Head of caudate nucleus (tissue), 42 donors: Measurements from ENCODE around the gene PPP5C.
"Not testable (repeated sequence)": the region's sequence is repeated elsewhere in the genome, so short reads cannot be mapped to it uniquely, and the experiment has no call there.

Experiments
- DNase-seq, 42 donors: peaks; one replicate each; pipeline versions ENCODE4 v3.0.0 to v3.0.0-alpha.2; 2020 to 2021; ENCODE audit warnings: mixed read lengths in 7 of 42
- intact Hi-C: fragments of 100-400 bp; cut with DNase I; formaldehyde crosslinking; loops from one replicate; pipeline ENCODE4 v1.15.0; 2022

Gene PPP5C

DNA sequence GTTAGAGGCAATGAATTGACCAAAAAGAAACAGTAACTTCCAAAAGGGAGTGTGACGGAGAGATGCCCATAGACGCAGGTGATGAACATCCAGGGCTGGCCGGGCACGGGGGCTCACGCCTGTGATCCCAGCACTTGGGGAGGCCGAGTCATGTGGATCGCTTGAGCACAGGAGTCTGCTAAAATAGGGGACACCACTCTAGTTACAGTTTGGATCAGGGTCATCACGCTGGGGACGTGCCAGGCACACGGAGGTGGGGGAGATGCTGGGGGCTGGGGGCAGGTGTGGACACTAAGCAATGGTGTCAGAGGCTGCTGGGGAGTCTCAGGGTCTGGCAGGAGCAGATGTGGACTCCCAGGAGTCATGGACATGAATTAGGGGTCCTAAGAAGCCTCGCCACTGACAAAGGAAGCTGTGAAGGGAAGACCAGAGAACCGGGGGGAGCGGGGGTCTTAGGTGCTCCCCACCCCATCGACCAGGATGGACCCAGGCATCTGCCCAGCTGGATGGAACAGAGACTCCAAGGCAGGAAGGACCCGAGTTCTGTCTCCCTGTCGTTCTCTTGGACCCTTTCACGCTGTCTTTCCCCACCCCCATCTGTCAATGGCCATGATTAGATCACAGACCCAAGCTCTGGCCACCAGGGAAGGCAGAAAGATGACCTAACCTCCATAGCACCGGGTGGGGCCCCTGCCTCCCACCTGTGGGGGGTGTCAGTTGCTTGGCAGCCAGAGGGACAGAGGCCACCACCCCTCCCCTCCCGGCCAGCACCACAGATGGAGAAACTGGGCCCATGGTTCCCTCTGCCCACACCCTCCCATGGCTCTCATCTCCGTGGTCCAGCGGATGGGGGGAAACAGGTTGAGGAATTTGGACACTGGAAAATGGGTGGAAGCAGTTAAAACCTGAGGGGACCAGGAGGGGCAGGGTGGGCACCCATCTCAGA lies 46.8 kb downstream of the PPP5C start:
- intact Hi-C loops, result no loop called here
- DNase-seq, result peak in 1 of 42 donors; percentile 26

DNA sequence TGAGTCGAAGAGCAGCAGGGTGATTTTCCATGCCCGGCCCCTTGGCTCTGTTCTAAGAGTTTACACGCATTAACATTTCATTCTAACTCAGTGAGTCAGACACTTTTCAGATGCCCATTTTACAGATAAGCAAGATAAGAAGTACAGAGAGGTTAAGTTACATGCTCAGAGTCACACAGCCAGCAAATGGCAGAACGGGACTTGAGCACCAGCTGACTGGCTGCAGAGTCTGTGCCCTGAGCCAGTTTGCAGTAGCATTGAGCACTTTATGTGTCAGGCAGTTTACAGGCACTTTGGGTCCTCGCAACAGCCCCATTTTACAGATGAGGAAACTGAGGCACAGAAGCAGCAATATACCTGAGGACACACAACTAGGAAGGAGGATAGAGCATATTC lies 47.5 kb downstream of the PPP5C start:
- DNase-seq, result peak in 1 of 42 donors; percentile 23
- intact Hi-C loops, result no loop called here

DNA sequence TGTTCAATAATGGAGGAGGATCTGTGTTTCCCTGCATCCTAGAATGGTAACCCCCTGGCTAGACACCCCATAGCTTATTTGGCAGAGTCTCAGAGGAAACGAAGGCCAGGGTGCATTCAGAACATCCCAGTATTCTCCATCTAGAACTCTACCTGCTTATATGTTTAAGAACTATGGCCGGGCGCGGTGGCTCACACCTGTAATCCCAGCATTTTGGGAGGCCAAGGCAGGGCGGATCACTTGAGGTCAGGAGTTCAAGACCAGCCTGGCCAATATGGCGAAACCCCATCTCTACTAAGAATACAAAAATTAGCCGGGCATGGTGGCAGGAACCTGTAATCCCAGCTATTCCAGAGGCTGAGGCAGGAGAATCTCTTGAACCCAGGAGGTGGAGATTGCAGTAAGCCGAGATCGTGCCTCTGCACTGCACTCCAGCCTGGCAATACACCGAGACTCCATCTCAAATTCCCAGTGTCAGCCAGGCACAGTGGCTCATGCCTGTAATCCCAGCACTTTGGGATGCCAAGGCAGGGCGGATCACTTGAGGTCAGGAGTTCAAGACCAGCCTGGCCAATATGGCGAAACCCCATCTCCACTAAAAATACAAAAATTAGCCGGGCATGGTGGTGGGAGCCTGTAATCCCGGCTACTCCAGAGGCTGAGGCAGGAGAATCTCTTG lies 51.1 kb downstream of the PPP5C start:
- intact Hi-C loops, result not testable (repeated sequence)
- peak in 1 of 42 donors; percentile 29 for DNase-seq

DNA sequence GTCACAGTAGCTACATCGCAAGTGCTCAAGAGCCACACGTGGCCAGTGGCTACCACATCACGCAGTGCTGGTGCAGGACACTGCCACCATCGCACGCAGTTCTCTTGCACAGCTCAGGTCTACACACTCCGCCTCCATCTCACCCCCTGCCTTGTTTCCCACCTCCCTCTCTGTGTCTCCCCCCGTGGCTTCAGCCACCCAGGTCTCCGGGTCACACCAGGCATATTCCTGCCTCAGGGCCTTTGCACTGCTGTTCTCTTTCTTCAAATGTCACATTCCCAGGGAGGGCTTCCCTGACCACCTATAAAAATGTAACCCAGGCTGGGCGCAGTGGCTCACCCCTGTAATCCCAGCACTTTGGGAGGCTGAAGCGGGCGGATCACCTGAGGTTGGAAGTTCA lies 55.8 kb downstream of the PPP5C start:
- no peak for DNase-seq
- intact Hi-C loops, result no loop called here

DNA sequence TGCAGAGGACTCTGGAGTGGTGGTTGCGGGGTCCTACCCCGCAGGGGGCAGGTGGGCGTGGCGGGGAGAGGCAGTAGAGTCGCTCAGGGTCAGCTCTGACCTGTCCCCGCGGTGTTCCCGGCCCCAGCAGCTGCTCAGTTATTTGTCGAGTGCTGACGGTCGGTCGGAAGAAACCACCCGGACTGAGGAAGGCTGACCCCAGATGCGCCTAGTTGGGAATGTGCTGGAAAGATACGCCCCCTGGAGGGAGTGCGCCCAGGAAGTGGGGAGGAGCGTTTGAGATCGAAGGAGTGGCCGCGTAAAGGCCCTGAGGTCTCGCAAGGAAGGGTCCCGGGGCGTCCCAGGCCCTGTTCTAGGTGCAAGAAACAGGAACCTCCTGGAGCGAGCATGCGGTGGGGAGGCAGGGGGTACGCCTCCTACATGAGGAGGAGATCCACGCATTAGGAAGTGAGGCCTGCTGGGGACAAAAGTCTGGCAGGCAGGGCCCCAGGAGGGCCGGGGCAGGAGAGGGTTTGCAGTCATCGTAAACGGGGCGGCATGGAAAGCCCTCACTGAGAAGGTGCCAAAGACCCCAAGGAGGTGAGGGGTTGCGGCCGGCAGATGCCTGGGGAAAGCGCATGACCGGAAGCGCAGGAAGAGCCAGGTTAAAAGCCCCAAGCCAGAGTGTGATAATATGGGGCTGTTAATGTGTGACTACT lies 57.3 kb downstream of the PPP5C start:
- peak in 18 of 42 donors; percentile 23 to 65 (median 42) for DNase-seq

DNA sequence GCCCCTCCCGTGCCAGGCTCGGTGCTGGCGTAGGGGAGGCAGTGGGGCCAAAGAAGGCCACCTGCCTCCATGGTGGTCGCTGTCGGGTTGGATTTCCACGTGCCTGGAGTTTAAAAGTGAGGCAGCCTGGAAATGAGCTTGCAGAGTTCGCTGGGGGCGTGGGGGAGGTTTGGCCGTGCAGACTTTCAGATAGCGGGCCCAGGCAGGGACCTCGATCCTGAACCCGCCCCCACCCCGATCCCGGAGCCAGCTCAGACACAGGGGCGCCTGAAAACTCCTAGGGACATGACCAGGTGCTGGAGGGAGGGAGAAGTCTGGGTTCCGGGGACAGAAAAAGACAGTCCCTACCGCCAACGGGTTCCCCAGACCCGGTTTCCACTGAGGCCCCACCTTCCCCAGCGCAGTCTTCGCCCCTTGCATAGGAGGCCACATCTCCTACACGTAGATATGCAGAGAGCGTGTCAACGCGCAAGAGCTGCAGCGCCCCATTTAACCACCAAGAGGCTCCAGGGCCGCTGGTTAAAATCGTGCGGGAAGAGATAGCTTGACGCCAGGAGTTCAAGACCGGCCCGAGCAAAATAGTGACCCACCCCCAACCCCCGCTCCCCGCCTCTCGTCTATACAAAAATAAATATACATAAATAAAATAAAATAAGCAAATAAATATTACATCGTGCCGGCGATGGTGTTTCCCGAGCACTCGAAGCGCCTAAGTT lies 58.0 kb downstream of the PPP5C start:
- DNase-seq, result no peak
- intact Hi-C loops, result no loop called here

More for the DNA sequence above, 57.3 kb downstream of the PPP5C start:
- intact Hi-C loops, result no loop called here

DNA sequence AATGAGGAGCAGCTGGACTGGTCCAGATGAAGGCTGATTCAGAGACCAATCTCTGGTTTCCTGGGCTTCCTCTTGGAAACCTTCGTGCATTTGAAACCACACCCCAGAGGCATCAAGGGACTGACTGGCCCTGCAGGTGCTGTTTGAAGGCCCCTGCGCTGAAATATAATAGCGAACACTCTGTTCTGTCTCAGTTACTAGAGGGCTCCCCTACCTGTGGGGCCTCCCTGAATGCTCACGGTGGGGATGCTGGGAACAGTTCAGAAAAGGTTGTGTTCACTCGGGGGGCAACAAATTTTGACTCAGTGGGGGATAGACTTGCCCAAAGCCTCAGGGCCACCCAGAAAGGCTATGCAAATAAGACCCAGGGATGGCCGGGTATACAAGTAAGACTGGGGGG lies 60.1 kb downstream of the PPP5C start:
- intact Hi-C loops, result no loop called here
- DNase-seq, result no peak

DNA sequence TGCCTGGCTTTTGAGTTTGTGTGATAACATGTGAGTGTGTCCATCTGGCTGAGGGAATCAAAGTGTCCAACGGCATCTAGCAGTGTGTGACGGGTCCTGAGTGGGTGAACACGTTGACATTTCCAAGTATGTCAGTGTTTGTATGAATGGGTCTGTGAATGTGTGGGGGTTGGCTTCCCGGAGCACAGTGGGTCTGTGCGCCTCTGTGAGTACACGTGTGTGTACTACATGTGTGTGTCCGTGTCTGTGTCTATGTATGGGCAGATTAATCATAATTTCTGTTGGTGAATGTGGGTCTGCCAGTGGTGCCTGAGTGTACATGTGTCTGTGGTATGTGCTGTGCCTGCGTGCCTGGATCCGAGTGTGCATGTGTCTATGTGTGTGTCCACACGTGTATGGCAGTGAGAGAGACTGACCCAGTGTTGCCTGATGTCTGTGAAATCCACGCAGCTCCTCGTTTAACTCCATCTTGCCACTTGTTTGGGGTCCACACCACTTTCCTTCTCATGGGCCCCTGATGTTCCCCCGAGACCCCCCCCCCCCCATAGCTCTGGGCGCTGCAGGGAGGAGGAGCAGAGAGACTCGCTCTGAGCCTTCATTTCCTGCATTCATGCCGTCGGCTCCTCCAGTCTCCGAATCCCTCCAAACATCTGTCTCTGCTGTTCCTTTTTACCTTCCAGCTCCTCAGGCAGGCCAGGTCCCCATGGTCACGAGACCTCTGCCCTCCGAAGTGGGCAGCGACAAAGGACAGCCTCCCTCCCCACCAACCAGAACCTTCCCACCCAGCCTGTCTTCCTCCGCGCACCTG lies 61.2 kb downstream of the PPP5C start:
- DNase-seq, result no peak

DNA sequence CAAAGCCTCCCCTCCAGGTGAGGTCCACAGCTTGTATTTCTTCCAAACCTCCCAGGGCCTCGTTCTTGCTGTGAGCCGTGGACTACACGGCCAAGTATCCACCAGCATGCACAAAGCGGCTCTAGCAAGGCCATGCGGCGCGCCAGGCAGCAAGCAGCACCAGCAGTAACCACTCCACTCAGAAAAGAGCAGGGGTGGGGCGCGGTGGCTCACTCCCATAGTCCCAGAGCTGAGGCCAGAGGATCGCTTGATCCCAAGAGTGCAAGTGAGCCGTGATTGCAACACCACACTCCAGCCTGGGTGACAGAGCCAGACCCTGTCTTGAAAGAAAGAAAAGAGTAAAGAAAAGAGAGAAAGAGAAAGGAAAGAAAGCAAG lies 61.8 kb downstream of the PPP5C start:
- DNase-seq, result peak in 34 of 42 donors; percentile 24 to 78 (median 50)

More for the DNA sequence above, 61.2 kb downstream of the PPP5C start:
- intact Hi-C loops, result no loop called here

DNA sequence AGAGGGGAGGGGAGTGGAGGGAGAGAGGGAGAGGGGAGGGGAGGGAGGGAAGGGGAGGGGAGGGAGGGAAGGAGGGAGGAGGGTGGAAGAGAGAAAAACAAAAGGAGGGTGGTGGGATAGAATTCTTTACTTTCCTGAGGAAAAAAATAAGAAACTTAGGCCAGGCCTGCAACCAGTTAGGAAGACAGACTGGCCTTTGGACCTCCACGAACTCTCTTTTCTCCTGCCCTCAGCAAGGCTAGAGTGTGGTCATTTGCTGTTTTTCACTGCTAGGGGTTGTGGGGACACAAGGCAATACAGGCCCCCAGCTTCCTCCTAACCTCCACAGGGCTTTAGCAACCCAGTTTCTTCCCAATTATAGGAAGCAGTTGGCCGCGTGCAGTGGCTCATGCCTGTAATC lies 62.3 kb downstream of the PPP5C start:
- DNase-seq, result no peak
- intact Hi-C loops, result no loop called here

More for the DNA sequence above, 61.8 kb downstream of the PPP5C start:
- intact Hi-C loops, result no loop called here

DNA sequence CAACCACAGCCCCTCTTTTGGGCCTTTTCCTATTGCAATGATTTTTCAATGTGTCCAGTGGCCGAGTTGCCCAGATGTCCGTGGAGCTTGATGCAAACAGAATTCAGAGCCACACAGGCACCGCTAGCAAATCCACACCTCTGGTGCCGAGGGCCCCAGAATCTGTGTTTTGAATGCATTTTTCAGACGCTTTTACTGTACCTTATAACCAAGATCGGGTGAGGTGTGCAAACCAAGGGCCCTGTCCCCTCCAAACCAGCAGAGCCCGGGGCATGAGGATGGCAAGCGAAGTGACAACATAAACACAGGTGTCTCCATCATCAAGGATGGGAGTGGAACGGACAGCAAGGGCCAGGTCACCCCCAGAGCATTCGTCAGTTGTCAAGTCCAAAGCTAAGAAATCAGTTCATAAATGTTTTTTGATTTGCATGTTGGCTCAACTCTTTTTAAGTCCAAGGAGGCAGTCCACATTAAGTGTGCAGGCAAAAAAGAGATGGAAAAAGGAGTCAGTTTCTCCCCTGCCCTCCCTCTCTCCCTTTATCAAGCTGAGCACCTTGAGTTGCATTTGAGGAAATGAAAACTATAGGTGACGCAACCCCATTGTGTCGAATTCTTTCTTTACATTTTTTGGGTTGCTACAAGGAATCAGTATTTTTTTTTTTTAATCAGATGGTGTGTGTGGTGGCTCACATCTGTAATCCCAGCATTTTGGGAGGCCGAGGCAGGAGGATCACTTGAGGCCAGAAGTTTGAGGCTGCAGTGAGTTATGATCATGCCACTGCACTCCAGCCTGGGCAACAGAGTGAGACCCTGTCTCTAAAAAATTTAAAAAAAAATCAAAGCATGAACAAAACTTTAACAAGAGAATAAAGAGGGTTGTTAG lies 63.6 kb downstream of the PPP5C start:
- no peak for DNase-seq
- intact Hi-C loops, result no loop called here

DNA sequence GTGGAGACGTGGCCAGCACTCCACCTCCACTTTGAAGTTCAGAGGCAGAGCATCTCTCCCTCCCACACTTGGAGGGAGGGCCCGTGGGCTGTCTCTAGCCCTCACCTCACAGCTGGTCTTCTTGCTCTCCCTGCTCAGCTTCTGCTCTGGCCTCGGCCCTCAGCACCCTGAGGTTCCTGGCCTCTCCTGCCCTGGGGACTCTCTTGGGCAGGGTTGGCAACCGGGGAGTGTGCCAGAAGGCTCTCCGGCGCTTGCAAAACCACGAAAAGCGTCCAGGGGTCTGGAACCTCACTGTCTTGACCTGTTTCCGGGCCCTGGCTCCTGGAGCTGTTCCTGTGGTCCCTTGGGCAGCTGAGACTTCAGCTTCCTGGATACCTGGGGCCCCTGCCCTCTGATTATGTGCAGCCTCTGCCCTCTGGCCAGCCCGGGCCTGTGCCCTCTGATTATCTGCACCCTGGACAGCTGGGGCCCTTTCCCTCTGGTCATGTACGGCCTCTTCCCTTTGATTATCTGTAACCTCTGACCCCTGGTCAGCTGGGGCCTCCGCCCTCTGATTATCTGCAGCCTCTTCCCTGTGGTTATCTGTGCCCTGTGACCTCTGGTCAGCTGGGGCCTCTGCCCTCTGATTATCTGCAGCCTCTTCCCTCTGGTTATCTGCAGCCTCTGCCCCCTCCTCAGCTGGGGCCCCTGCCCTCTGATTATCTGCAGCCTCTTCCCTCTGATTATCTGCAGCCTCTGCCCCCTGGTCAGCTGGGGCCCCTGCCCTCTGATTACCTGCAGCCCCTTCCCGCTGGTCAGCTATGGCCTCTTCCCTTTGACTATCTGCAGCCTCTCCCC lies 64.4 kb downstream of the PPP5C start:
- intact Hi-C loops, result no loop called here
- DNase-seq, result no peak

DNA sequence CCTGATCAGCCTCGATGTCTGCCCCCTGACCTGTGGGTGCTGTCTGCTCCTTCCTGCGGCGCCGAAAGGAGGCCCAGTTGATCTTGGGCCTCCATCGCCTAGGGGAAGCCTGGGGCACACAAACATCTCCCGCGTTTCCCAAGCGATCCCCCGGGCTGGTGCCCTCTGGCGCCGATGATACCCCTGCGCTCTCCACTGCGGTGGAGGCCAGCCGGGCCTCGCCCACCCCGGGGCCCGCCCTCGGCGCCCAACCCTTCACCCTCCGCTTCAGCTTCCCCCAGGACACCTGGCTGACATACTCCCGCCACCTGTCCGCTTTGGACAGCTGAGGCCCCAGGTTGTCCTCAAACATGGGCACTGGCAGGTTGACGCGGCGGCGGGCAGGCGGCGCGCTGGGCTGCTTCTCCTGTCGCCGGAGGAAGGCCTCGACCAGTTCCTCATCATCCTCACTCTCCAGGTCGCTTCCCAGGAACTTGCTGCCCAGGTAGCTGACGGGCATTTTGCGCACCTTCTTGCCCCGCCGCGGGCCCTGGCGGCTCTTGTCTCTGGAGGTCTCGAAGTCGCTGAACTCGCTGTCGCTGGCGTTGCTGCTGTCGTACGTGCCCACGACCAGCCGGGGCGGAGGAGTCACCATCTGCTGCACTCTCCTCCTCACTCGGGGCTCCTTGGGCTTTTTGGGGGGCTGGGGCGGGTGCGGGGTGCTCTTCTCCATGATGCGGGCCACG lies 65.2 kb downstream of the PPP5C start:
- intact Hi-C loops, result no loop called here
- no peak for DNase-seq

DNA sequence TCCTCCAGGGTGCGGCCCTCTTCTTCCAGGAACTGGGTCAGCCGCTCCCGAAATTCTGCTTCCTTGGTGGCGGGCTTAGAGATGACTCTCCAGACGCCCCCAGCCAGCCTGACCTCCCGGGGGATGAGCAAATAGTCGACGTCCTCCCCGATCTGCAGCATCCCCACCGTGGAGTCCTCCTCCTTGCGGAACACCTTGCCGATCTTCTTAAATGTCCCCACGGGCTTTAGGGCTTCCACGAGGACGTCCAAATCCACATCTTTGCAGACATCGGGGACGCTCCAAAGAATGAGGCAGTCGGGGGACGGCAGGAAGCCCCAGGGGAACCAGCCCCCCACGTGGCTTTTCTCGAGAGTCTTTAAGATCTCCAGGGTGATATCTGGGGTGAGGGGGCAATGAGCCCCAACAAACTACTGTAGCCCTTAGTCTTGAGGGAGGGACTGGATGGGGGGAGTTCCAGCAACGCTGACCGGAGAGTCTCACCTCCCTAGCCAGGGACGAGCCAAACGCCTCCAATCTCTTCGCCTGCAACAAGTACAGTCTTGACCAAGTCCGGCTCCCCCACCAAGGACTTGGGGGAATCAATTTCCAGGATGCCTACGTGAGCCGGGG lies 65.9 kb downstream of the PPP5C start:
- intact Hi-C loops, result no loop called here
- DNase-seq, result no peak

DNA sequence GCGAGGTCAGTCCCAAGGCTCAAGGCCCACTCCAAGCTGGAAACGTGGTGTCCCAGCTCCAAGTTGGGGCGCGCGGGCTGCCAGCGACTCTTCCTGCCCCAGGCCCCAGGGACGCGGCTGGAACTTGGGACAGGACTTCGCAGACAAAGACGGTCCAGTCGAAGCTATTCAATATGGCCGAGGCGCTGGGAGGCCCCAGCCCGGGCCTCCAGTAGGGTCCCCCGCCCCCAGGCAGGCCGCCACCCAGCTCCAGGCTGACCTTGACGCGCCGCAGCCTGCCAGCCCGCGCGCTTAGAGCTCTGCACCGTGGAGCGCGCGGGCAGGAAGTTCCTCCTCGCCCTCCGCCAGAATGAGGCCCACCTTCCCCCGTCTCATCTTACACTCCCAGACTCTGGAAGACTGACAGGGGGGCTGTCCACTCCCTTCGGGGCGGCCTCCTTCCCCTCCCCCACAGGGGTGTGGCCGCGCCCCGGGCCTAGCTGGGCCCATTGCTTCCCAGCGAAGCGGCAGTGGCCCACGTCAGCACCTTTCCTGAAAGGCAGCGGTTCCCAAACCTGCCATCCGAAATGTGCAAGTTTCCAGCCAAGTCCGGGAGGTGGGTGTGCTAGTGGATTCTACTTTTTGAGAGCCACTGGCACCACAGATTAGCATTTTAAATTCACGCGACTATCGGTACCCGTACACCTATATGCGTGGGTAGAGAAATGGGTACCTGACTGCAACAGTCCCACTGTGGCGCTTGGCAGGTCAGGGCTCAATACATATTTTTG lies 66.6 kb downstream of the PPP5C start, which contains the start of gene CCDC8:
Gene CCDC8 (minus strand): TSS at position 303 of the 770 bp plus-strand sequence. CDS start 754 bp downstream, outside the sequence.
- intact Hi-C loops, result no loop called here
- peak in 18 of 42 donors; percentile 24 to 72 (median 52) for DNase-seq
